Stimulated activated CD8-positive, alpha-beta memory T cell treated with anti-CD3 and anti-CD28 coated beads, Interleukin-15, amount 100 ng/mL, for 1 hour (primary cell): ENCODE data around the gene TIGD2.

Source experiments
- DNase-seq: peaks from one replicate; pipeline ENCODE4 v3.0.0-alpha.2; 2020; ENCODE audit warnings: low read depth

Gene TIGD2

DNA sequence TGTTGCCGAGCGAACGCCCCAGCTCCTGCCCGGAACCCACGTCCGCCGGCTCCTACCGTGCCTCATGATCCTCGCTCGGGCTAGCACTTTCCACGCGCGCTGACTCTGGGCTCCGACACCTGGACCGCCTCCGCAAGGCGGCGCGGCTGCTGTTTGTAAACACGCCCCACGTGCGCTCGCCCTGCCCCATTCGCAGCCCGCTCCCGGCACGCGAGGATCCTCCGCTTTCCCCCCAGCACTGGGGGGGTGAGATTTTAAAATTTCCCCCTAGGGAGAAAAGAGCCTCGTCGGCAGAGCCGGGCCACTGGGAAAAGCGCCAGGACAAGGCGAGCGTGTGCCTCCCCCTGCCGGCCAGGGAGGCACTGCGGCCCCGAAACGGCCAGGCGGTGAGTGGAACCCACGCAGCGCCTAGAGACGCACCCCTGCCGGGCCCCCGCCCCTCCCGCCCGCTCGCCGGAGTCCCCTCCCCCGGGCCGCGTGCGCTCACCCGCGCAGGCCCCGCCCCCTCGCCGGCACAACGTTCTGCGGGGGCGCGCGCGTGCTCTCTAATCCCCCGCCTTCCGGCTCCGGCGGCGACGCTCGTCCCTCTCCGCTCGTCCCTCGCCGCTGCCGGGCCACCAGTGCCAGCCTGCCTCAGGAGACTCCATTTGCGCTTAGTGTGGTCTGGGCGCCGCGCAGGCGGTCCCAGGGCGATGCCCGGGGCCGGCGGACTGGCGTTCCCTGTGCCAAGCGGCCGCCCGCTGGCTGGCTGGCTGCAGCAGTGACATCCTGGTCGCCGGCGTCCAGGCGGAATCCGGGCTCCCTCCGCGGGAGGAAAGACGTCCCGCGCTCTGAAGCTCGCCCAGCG lies at the start of gene TIGD2:
Gene TIGD2 (plus strand): TSS at position 548 of the 847 bp plus-strand sequence. CDS start 1,442 bp downstream, outside the sequence.
- DNase-seq = peak; percentile 72

DNA sequence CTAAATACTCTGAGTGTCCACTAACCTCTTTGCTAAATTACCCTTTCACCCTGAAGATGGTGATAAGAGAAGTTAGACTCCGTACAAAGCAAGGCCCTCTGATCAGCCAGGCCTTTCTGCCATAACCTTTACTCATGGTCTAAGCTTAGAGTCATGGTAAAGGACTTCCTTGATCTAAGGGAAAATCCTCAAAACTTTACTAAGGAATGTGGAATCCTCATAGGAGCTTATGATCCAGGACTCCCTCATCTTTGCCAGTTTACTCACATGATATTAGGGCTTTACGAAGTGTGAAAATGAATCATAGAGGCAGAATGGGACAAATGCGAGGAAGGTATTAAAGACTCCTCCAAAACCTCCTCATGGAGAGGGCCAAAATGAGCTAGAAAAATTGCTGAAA lies 46.5 kb upstream of the TIGD2 start:
- no peak for DNase-seq

GRCh38 chr4:89067417-89067816 lies 43.9 kb upstream of the TIGD2 start:
- DNase-seq = no peak

DNA sequence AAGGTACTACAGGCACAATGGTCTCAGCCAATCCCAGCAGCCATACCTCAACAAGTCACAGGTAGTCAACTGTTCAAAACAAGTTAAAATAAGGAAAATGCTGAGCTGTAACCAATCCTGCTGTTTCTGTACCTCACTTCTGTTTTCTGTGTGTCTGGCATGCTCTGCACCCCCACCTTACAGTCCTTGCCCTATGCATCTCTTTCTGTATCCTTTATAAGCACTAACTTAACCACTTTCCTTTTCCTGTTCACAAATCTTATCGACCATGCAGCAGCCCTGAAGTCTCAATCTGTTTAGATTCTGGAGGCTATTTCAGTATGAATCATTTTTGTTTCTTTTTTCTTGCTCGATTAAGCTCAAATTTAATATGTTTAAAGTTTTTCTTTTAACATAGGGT lies 41.9 kb upstream of the TIGD2 start:
- no peak for DNase-seq

DNA sequence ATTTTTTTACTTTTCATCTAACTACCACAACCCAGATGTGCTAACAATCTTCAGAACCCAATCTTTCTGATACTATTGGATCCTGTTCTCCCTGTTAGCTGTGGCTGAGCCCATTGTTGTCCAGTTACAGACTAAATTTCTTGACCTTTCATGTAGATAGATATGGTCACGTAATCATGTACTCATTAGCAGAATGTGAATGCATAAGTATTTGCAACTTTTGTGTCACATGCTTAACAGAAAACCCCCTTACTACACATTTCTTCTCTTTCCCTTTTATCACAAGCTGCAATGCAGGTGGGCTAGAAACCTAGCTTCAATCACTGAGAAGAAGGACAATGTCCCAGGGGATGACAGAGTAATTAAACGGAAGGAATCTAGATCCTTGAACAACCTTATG lies 41.3 kb upstream of the TIGD2 start:
- DNase-seq = no peak

- no peak for DNase-seq
Measured at GRCh38 chr4:89071311-89071710, 40.0 kb upstream of the TIGD2 start.

DNA sequence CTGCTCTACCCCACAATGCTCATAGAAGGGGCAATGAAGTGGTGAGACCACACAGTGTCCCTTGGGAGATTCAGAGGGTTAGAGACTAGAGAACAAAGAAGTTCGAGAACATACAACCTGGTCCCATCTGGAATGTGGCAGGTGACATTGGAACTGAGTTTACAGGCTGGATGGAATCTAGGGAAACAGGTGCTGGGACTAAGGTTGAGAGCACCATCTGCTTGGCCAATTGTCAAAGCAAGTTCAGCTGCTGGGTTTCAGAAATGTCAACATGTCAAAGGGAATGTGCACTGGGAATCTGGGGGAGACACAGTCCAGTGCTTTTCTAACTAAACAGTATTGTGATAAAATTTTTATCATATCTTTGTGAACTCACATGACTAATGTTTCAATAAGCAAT lies 38.4 kb upstream of the TIGD2 start:
- DNase-seq = no peak

DNA sequence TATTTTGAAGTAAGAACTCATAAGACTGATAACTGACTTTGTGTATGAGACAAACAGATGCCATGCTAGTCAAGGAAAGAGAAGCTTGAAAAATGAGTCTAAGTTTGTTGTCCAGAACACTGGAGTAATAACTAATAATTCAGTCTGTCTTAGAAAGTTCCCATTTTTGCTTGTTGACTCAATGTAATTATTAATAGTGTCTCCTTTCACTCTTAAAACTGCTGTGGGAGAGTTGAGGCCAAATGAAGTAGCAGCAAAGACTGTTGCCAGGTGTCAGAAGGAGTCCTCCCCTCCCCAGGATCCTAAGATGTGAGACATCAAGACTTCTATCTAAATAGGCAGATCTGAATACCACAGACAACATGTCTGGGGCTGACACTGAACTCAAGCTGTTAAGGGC lies 33.6 kb upstream of the TIGD2 start:
- DNase-seq = no peak

DNA sequence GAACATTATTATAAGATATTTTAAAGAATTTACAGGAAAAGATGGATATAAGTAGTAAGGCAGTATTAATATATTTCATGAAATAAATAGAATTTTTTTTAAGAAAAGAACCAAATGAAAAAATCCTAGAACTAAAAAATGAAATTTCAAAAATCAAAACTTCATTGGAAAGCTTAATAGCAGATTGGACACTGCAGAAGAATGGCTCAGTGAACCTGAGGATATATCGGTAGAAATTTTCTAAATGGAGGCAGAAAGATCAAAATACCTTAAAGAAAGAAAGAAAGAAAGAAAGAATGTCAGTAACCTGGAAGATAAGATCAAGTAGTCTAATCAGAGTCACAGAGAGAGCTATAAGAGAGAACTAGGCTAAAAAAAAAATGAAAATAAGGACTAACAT lies 33.0 kb upstream of the TIGD2 start:
- DNase-seq = no peak

DNA sequence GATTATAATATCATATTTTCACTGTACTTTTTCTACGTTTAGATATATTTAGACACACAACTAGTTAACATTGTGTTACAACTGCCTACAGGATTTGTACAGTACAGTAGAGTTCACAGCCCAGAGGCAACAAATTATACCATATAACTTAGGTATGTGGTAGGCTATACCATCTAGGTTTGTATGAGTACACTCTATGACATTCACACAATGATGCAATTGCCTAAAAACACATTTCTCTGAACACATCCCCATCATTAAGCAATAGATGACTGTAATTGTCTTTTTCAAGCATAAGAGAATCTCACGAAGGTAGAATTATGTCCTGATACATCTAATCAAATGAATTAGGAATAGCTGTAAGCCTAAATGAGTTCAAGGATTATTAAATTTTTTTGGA lies 12.3 kb upstream of the TIGD2 start:
- DNase-seq = no peak

- DNase-seq = no peak
Measured at GRCh38 chr4:89099471-89099870, 11.9 kb upstream of the TIGD2 start.

DNA sequence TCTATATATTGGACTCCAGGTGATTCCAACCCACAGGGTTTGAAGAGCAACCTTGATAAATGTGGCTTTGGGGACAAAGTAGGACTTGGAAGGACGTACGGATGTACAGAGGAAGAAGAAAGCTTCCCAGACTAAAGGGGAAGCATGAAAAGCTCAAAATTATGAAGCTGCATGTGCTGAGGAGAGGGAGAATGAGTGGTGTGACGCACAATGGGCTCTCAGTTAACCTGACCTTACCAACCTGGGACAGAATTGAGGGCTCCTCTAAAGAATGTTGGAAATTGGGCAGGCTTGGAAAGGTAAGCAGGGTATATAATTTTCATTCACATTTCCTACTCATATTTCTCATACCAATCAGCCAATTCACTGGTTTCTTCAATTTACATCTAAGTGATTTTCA lies 10.5 kb upstream of the TIGD2 start:
- DNase-seq = no peak

DNA sequence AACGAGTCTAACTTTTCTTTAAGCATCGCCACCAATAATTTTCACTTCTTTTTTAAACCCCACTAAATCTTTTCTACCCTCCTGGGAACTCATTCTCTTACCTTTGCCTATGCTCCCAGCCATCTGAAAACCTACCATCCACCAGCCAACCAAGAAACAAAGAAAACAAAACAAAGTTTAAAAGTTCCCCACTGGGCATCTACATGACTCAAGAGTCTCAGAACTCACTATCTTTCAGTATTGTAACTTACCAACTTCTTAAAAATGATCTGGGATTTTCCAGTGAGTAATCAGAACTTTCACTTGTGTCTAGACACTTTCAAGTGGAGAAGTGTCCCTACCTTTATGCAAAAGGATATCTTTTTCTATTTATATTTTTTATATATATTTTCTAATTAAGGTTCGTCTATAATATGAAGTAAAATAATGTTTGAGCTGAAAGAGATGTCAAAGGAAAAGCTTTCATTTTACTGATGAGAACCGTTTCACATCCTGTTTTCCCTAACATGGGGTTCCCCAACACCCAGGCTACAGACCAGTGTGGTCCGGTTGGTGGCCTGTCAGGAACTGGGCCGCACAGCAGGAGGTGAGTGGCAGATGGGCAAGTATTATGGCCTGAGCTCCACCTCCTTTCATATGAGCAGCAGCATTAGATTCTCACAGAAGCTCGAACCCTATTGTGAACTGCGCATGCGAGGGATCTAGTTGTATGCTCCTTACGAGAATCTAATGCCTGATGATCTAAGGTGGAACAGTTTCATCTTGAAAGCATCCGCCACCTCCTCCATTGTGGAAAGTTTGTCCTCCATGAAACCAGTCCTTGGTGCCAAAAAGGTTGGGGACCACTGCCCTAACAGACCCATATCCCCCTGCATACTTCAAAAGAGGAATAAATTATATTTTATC lies 9.8 kb upstream of the TIGD2 start:
- no peak for DNase-seq

DNA sequence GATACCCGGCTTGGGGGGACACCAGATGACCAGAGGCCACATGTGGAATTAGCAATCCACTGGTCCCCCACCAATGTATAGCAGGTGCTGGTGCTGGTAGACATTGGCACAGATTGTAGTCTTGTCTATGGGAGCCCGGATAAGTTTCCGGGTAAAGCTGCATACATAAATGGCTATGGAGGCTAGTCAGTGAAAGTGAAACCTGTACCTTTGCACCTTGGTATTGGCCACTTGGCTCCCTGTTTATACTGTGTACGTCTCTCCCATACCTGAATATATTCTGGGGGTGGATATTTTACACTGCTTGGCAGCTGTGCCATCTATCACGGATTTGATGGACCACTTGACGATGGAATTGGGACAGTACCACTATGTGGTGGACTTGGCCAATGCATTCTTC lies 5.6 kb upstream of the TIGD2 start:
- DNase-seq = no peak

- DNase-seq = no peak
Measured at GRCh38 chr4:89108091-89108490, 3.2 kb upstream of the TIGD2 start.

- DNase-seq = no peak
Measured at GRCh38 chr4:89109841-89110540, 1.3 kb upstream of the TIGD2 start.

GRCh38 chr4:89110541-89110985 lies 770 bp upstream of the TIGD2 start:
- DNase-seq = no peak

DNA sequence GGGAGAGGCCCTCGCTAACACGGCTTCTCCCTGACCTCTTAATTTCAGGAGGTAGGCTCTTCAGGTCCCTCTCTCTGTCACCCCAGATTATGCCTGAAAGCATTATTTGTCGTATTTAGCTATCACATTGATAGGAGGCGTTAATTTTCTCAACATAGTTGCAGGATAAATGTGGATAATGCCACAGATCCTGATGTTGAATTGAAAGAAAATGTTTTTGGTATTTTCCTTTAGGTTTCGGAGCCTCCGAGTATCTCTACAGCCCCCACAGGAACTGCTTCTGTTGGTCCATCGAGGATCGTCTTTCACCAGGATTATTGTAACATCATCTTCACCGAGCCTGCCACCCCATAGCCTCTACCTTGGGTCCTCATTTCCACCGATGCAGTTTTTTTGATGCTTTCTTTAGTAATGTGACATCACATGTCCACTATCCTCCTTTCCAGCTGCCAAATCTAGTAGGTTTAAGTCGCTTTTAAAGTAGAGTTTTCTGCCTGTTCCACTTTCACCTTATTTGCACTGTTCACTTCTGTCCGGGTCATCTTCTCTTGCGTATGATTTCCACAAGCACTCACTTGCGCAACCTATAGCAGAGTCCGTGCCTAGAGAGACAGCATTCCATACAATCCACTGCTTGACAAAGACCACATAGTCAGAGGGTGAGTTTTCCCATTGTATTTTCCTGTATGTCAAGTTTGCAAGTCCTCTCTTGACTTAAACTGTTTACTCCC lies 665 bp downstream of the TIGD2 start:
- no peak for DNase-seq

DNA sequence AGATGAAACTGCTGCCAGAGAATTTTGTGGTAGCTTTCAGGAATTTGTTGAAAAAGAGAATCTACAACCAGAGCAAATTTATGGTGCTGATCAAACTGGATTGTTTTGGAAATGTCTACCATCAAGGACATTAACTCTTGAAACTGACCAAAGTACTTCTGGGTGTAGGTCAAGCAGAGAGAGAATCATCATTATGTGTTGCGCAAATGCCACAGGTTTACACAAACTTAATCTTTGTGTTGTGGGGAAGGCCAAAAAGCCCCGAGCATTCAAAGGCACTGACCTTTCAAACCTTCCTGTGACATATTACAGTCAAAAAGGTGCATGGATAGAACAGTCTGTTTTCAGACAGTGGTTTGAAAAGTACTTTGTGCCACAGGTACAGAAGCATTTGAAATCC lies 2.1 kb downstream of the TIGD2 start:
- no peak for DNase-seq

GRCh38 chr4:89114100-89114499 lies 2.8 kb downstream of the TIGD2 start:
- no peak for DNase-seq

DNA sequence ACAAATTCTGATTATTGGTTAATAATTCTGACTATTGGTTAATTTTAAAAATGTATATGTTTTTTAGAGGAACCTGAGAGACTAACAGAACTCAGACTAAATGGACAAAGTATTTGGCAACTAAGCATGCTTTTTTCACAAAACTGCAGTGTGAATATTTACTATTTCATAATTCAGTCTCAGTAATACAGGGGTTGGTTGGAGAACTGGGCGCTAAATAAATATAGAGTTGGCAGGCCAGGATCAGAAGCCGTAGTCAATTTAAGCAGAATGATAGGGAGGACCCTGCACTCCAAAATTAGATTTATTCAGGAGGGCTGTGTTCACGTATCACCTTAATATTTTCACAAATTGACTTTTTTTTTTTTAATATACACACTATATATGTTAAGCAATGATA lies 5.8 kb downstream of the TIGD2 start:
- DNase-seq = no peak

DNA sequence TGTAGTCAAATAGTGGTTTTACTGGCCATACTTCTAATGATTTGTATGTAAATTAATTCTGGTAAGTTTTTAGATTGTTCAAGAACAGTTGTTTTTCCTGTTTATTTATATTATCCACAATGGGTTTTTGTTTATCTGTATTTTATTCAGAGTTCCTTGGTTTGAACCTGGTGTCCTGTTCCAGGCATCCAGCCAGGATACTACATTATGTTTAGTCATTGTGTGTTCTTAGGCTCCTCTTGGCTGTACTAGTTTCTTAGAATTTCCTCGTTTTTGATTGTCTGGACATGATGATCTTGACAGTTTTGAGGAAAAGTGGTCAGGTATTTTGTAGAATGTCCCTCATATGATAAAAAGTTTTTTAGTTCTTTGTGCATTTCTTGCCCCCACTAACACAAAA lies 7.8 kb downstream of the TIGD2 start:
- DNase-seq = no peak
